GM12872 (cell line): Measurements from ENCODE around the gene TACSTD2.

Source experiments
- CTCF ChIP-seq: IDR thresholded peaks from 3 replicates; pipeline ENCODE4 v1.5.1; 2011; ENCODE audit warnings: low read depth, mild to moderate bottlenecking, low read length, moderate library complexity; ENCODE audit not compliant: insufficient read depth

TACSTD2 gene

GRCh38 chr1:58570817-58571216 lies 6.2 kb downstream of the TACSTD2 start:
- no peak for TF ChIP-seq CTCF

- TF ChIP-seq CTCF: no peak
Observed at GRCh38 chr1:58570094-58570493, 7.0 kb downstream of the TACSTD2 start.

DNA sequence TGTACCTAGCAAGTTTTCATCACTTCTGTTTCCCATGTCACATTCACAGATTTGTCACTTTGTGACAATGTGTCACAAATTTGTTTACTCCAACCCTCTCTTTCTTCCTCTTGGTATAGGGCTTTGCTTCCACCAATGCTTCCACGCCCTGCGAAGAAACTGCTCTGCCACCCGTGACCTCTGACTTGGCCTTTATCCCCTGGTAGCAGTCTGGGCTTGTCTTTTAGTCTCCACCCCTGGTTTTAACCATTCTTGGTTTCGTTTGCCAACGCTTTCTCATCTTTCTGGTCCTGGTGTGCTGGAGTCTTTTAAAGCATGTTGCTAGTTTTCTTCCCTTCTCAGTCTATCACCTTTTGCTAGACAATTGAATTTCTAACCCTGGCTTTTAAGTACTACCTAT lies 8.1 kb downstream of the TACSTD2 start:
- TF ChIP-seq CTCF: no peak

- TF ChIP-seq CTCF: no peak
Observed at GRCh38 chr1:58568271-58568860, 8.7 kb downstream of the TACSTD2 start.

DNA sequence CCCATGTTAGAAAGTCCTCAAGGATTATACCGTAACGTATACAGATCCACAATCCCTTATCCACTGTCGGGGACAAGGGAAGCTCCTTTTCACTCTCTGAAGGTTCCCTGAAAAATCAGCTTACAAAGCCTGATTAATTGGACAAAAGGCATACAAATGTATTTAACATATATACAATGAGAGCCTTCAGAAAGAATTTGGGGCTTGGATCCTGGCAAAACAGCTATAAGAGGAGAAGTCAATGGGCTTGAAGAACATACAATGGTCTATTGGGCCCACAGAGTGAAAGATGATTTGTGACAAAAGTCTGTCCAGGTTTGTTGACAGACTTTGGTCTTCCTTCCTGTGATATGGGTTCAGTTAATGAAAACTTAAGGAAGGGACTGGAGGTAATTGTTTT lies 10.7 kb downstream of the TACSTD2 start:
- no peak for TF ChIP-seq CTCF

DNA sequence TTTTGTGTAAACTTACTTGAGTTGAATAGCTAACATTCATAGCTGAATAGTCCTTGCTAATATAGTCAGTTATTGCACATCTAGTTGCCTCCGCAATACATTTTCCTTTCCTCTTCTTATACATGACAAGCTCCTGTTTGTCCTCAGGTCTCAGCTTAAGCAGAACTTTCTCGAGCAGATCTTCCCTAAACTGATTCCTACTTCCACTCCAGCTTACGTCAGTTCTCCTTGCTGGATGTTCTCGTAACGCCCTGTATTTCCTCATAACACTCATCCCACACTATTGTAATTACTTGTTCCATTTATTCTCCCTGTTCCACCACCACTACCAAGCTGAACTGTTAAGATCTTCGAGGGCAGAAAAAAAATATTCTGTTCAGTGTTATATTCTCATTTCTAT lies 15.4 kb downstream of the TACSTD2 start:
- no peak for TF ChIP-seq CTCF

DNA sequence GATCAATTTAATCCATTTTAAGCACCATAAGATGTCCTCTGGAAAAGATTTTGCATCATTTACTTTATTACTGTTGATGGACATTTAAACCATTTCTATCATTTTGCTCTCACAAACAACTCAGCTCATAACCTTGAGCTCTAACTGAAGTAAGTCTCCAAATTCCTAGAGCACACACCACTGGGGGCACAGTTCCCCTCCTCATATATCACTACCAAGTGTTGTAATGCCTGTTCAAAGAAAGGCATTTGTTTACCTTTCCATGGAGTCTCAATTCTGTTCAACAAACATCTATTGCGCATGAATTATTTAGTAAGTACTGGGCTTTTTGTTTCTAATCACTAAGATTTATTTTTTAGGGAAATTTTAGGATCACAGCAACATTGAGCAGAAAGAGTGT lies 21.7 kb downstream of the TACSTD2 start:
- no peak for TF ChIP-seq CTCF
